PC-3 (cell line): ENCODE measurements around the gene EXO5. TPM values are rescaled to one million over a fixed set of nuclear protein-coding genes. Genes with fewer than 3 reads are reported as not detected.
A peak's percentile ranks its signal among the peaks of the same experiment; 100 is the strongest.

Experiments used
- ATAC-seq: fragments of 200-7000 bp; cut with Tn5 transposase; 2 replicates; pipeline ENCODE4 v1.9.1; 2020; ENCODE audit warnings: mild to moderate bottlenecking, moderate library complexity
- BruUV-seq: library from RNA; stranded (reverse); fragments of 400-500 nt; replicated peaks from 2 replicates; lab custom pipeline; 2021; lab: Mats Ljungman, UMichigan
- CTCF ChIA-PET: fragments of 300-600 bp; sonication (Branson Sonifier 250); formaldehyde crosslinking; loops from one replicate; lab custom pipeline; 2022; ENCODE audit warnings: antibody characterized with exemption; lab: Charles Lee
- POLR2A ChIA-PET: fragments of 300-600 bp; sonication (Branson Sonifier 250); formaldehyde crosslinking; loops from one replicate; lab custom pipeline; 2022; ENCODE audit warnings: antibody characterized with exemption; ENCODE audit not compliant: unreplicated experiment; lab: Charles Lee
- DNase-seq: peaks from one replicate; pipeline ENCODE4 v3.0.0-alpha.2; 2015
- H2AFZ ChIP-seq: fragments of 300-600 bp; sonication (generic); 2 replicates; pipeline ENCODE4 v1.6.0; 2016; ENCODE audit warnings: antibody characterized with exemption, low read length
- H3F3A ChIP-seq: fragments of 300-600 bp; sonication (generic); one replicate; pipeline ENCODE4 v1.6.0; 2017; ENCODE audit warnings: antibody characterized with exemption, low read length, control low read depth, mild to moderate bottlenecking; ENCODE audit not compliant: unreplicated experiment
- H3K27ac ChIP-seq: fragments of 300-600 bp; sonication (generic); 2 replicates; pipeline ENCODE4 v1.5.1; 2016; ENCODE audit warnings: mild to moderate bottlenecking, low read length
- H3K27me3 ChIP-seq: fragments of 300-600 bp; sonication (generic); 2 replicates; pipeline ENCODE4 v1.6.1; 2016; ENCODE audit warnings: low read length, mixed read lengths
- H3K36me3 ChIP-seq: fragments of 300-600 bp; sonication (generic); 2 replicates; pipeline ENCODE4 v1.6.1; 2016; ENCODE audit warnings: low read depth, mixed run types, low read length, mixed read lengths
- H3K4me1 ChIP-seq: fragments of 300-600 bp; sonication (generic); 2 replicates; pipeline ENCODE4 v1.5.1; 2016; ENCODE audit warnings: low read length; ENCODE audit not compliant: insufficient read depth
- H3K4me2 ChIP-seq: fragments of 300-600 bp; sonication (generic); 2 replicates; pipeline ENCODE4 v1.6.0; 2016; ENCODE audit warnings: low read length
- H3K4me3 ChIP-seq: fragments of 300-600 bp; sonication (generic); 2 replicates; pipeline ENCODE4 v1.5.1; 2016; ENCODE audit warnings: mild to moderate bottlenecking, low read length, mixed read lengths
- H3K79me2 ChIP-seq: fragments of 300-600 bp; sonication (generic); 2 replicates; pipeline ENCODE4 v1.6.1; 2017; ENCODE audit warnings: low read length, mixed read lengths
- H3K9ac ChIP-seq: fragments of 300-600 bp; sonication (generic); 2 replicates; pipeline ENCODE4 v1.6.0; 2016; ENCODE audit warnings: mild to moderate bottlenecking, low read length
- H3K9me2 ChIP-seq: fragments of 300-600 bp; sonication (generic); replicated peaks from 2 replicates; pipeline ENCODE4 v1.6.1; 2016; ENCODE audit warnings: mixed run types, low read length, mixed read lengths
- H3K9me3 ChIP-seq: fragments of 300-600 bp; sonication (generic); 2 replicates; pipeline ENCODE4 v1.6.1; 2016; ENCODE audit warnings: low read length, mixed read lengths
- H4K20me1 ChIP-seq: fragments of 300-600 bp; sonication (generic); 2 replicates; pipeline ENCODE4 v1.6.1; 2016; ENCODE audit warnings: low read length, mixed read lengths
- CTCF ChIP-seq: fragments of 300-600 bp; sonication (generic); conservative IDR thresholded peaks from 2 replicates; pipeline ENCODE4 v1.5.1; 2017; ENCODE audit warnings: antibody characterized with exemption, low read depth, mild to moderate bottlenecking, low read length
- EZH2 ChIP-seq: fragments of 300-600 bp; sonication (generic); IDR thresholded peaks from one replicate; pipeline ENCODE4 v1.6.1; 2017; ENCODE audit warnings: antibody characterized with exemption, mild to moderate bottlenecking, low read length; ENCODE audit not compliant: unreplicated experiment
- EZH2phosphoT487 ChIP-seq: fragments of 300-600 bp; sonication (generic); IDR thresholded peaks from 2 replicates; pipeline ENCODE4 v1.6.1; 2018; ENCODE audit warnings: mild to moderate bottlenecking, antibody characterized with exemption, low read length, borderline replicate concordance
- intact Hi-C: fragments of 100-400 bp; cut with micrococcal nuclease; formaldehyde crosslinking; loops from 2 replicates; pipeline ENCODE4 v1.9.0; 2023
- total RNA-seq: library from RNA; depleted of rRNA; stranded (reverse); fragments of >200 nt; gene quantifications from 2 replicates; pipeline ENCODE4 v1.2.3, GENCODE V29; 2014

EXO5 gene
- total RNA-seq, 1 experiment from 2014 or later = 7.4 TPM

- H2AFZ ChIP-seq = no peak overlapping the region
These were observed 10.9 kb downstream of the EXO5 start for GRCh38 chr1:40519517-40519916.

GRCh38 chr1:40530735-40531380, 22.3 kb downstream of the EXO5 start:
- H3K9me2 ChIP-seq = no peaks in the 10 kb centered on the region
- peaks cover 11% of the 10 kb centered on the region; the same call in 1 of the 2 replicates for H3K79me2 ChIP-seq
- peaks cover 12% of the 10 kb centered on the region; the same call in 1 of the 2 replicates for H3K4me1 ChIP-seq
- ChIA-PET POLR2A (interaction anchor here (0.7 to 1.0 kb wide), 3 partner anchors 12 to 157 kb away, joined by 3 to 4 read pairs (median 3); partner anchors contain the start of gene EXO5), CTCF (interaction anchor here (0.7 kb wide), 1 partner anchor 80 kb away, joined by 3 read pairs; no protein-coding TSS in a partner anchor)
- H3K4me3 ChIP-seq = peak overlapping the region; percentile 69
- intact Hi-C loops = loop anchor here (5.0 kb wide), 1 partner anchor 136 kb away; the partner anchor contains the start of gene RIMS3
- peak overlapping the region; percentile 87 for H3K4me2 ChIP-seq
- H3K27ac ChIP-seq = peak overlapping the region; percentile 62
- BruUV-seq = TSS peak; percentile 97
- TF ChIP-seq CTCF = no peak
- TF ChIP-seq EZH2 = no peak
- no peak for TF ChIP-seq EZH2phosphoT487
- ATAC-seq (no peak; the same call in 1 of the 2 replicates), DNase-seq (no peak)
- H4K20me1 ChIP-seq = no peaks in the 10 kb centered on the region
- no peaks in the 10 kb centered on the region for H3K27me3 ChIP-seq
- H3F3A ChIP-seq = no peaks in the 10 kb centered on the region
- no peaks in the 10 kb centered on the region; the same call in 1 of the 2 replicates for H3K36me3 ChIP-seq
- H3K9me3 ChIP-seq = no peaks in the 10 kb centered on the region; the same call in 1 of the 2 replicates
- peak overlapping the region; percentile 68 for H3K9ac ChIP-seq
- peak overlapping the region; percentile 95 for H2AFZ ChIP-seq

More at GRCh38 chr1:40519517-40519916, 10.9 kb downstream of the EXO5 start:
- DNase-seq = no peak
- Histone ChIP-seq H4K20me1 (no peaks in the 10 kb centered on the region), H3K36me3 (no peaks in the 10 kb centered on the region; the same call in 1 of the 2 replicates), H3K4me2 (no peak overlapping the region), H3K9me2 (no peaks in the 10 kb centered on the region), H3K9ac (no peak overlapping the region), H3K9me3 (0 out of 2 replicates have a peak, but pooled peaks cover 9% of the 10 kb centered on the region), H3K4me1 (no peaks in the 10 kb centered on the region), H3K27me3 (no peaks in the 10 kb centered on the region), H3K4me3 (no peak overlapping the region), H3K27ac (no peak overlapping the region), H3K79me2 (no peaks in the 10 kb centered on the region), H3F3A (no peaks in the 10 kb centered on the region)
- no TSS peak for BruUV-seq
- intact Hi-C loops = no loop called here
- TF ChIP-seq EZH2phosphoT487 (no peak), EZH2 (no peak), CTCF (no peak)
- ChIA-PET CTCF (no interaction called here), POLR2A (no interaction called here)
- ATAC-seq = no peak
